Muscle of leg (tissue), 11 donors: ENCODE measurements around the gene UXS1. TPM values are rescaled to one million over a fixed set of nuclear protein-coding genes. Genes with fewer than 3 reads are reported as not detected.

ENCODE experiments used
- DNase-seq: peaks from one replicate; pipeline ENCODE4 v3.0.0; 2013
- H3K27ac ChIP-seq: one replicate; pipeline ENCODE4 v1.5.1; 2013; ENCODE audit warnings: mild to moderate bottlenecking, low read length, control low read depth
- H3K27me3 ChIP-seq: one replicate; pipeline ENCODE4 v1.6.1; 2013; ENCODE audit warnings: low read length; ENCODE audit not compliant: control insufficient read depth, insufficient read depth
- H3K36me3 ChIP-seq: one replicate; pipeline ENCODE4 v1.6.1; 2013; ENCODE audit warnings: low read length; ENCODE audit not compliant: control insufficient read depth, insufficient read depth
- H3K4me1 ChIP-seq: one replicate; pipeline ENCODE4 v1.6.1; 2013; ENCODE audit warnings: low read length; ENCODE audit not compliant: control insufficient read depth, insufficient read depth
- H3K4me3 ChIP-seq: one replicate; pipeline ENCODE4 v1.5.1; 2013; ENCODE audit warnings: low read length, control low read depth
- H3K9me3 ChIP-seq: replicated peaks from 2 replicates; pipeline ENCODE4 v1.6.1; 2013; ENCODE audit warnings: low read depth, low read length; ENCODE audit not compliant: control insufficient read depth
- WGBS: methylation state at CpG from one replicate; pipeline ENCODE4 v1.1.5; 2013; ENCODE audit warnings: missing lambda C conversion rate; ENCODE audit not compliant: insufficient coverage; 5-methylcytosine and 5-hydroxymethylcytosine counted together
- polyA plus RNA-seq, 8 donors: library from polyadenylated mRNA; unstranded; fragments of 120-200 nt; gene quantifications; one replicate each; pipeline versions ENCODE4 v1.2.1 to v1.2.3, GENCODE V29; 2013; ENCODE audit warnings: inconsistent platforms in 1 of 8, low replicate concordance in 1 of 8; ENCODE audit not compliant: insufficient read length in 8 of 8, insufficient read depth in 1 of 8
- total RNA-seq: library from RNA; stranded (reverse); fragments of 120-200 nt; gene quantifications from one replicate; pipeline ENCODE4 v1.2.4, GENCODE V29; 2013

UXS1 gene
- total and polyA plus RNA-seq, 9 donors: 31.0 to 42.7 (median 34.9) TPM

GRCh38 chr2:106181064-106181463 is 13.0 kb downstream of the UXS1 start:
- Histone ChIP-seq H3K4me1 (peaks cover 3% of the 10 kb centered on the region), H3K4me3 (no peak overlapping the region), H3K9me3 (no peaks in the 10 kb centered on the region), H3K27ac (no peak overlapping the region), H3K36me3 (no peaks in the 10 kb centered on the region), H3K27me3 (no peaks in the 10 kb centered on the region)
- WGBS: 95% methylated on average over 9 of the region's 10 CpGs
- DNase-seq: no peak

- Histone ChIP-seq H3K4me1 (peaks cover 3% of the 10 kb centered on the region), H3K36me3 (no peaks in the 10 kb centered on the region), H3K9me3 (no peaks in the 10 kb centered on the region), H3K27ac (no peak overlapping the region), H3K27me3 (no peaks in the 10 kb centered on the region), H3K4me3 (no peak overlapping the region)
- DNase-seq: no peak
- no CpG with 5 or more reads among the region's 5 CpGs for WGBS
Measured at GRCh38 chr2:106180602-106181001, 13.5 kb downstream of the UXS1 start.

GRCh38 chr2:106178716-106179115 is 15.4 kb downstream of the UXS1 start:
- Histone ChIP-seq H3K27ac (no peak overlapping the region), H3K36me3 (no peaks in the 10 kb centered on the region), H3K9me3 (no peaks in the 10 kb centered on the region), H3K27me3 (no peaks in the 10 kb centered on the region), H3K4me3 (no peak overlapping the region), H3K4me1 (peaks cover 13% of the 10 kb centered on the region)
- WGBS: 95% methylated on average over 6 of the region's 7 CpGs
- DNase-seq: no peak

GRCh38 chr2:106177581-106177980 is 16.5 kb downstream of the UXS1 start:
- Histone ChIP-seq H3K27me3 (no peaks in the 10 kb centered on the region), H3K4me1 (peaks cover 12% of the 10 kb centered on the region), H3K9me3 (no peaks in the 10 kb centered on the region), H3K4me3 (no peak overlapping the region), H3K36me3 (no peaks in the 10 kb centered on the region), H3K27ac (no peak overlapping the region)
- no peak for DNase-seq
- WGBS: 100% methylated on average over 4 of the region's 4 CpGs

- DNase-seq: no peak
- H3K27ac ChIP-seq: no peak overlapping the region
- H3K36me3 ChIP-seq: no peaks in the 10 kb centered on the region
Measured at GRCh38 chr2:106176446-106177099, 17.5 kb downstream of the UXS1 start.

GRCh38 chr2:106175086-106175850 is 18.8 kb downstream of the UXS1 start:
- H3K27me3 ChIP-seq: no peaks in the 10 kb centered on the region
- WGBS: 78% methylated on average over 4 of the region's 7 CpGs
- no peak overlapping the region for H3K4me3 ChIP-seq
- no peak for DNase-seq
- no peaks in the 10 kb centered on the region for H3K36me3 ChIP-seq
- no peaks in the 10 kb centered on the region for H3K9me3 ChIP-seq
- no peak overlapping the region for H3K27ac ChIP-seq
- peaks cover 10% of the 10 kb centered on the region for H3K4me1 ChIP-seq

More at GRCh38 chr2:106176446-106177099, 17.5 kb downstream of the UXS1 start:
- Histone ChIP-seq H3K9me3 (no peaks in the 10 kb centered on the region), H3K4me3 (no peak overlapping the region), H3K4me1 (peaks cover 10% of the 10 kb centered on the region), H3K27me3 (no peaks in the 10 kb centered on the region)
- WGBS: 61% methylated on average over 9 of the region's 9 CpGs

GRCh38 chr2:106174056-106174455 is 20.0 kb downstream of the UXS1 start:
- WGBS: 76% methylated on average over 5 of the region's 7 CpGs
- Histone ChIP-seq H3K4me1 (peaks cover 10% of the 10 kb centered on the region), H3K27me3 (no peaks in the 10 kb centered on the region), H3K36me3 (no peaks in the 10 kb centered on the region), H3K27ac (no peak overlapping the region), H3K4me3 (no peak overlapping the region), H3K9me3 (no peaks in the 10 kb centered on the region)
- no peak for DNase-seq

GRCh38 chr2:106172649-106173048 is 21.5 kb downstream of the UXS1 start:
- Histone ChIP-seq H3K27ac (no peak overlapping the region), H3K36me3 (no peaks in the 10 kb centered on the region), H3K4me1 (peaks cover 10% of the 10 kb centered on the region), H3K4me3 (no peak overlapping the region), H3K27me3 (no peaks in the 10 kb centered on the region), H3K9me3 (no peaks in the 10 kb centered on the region)
- 100% methylated on average over 2 of the region's 2 CpGs for WGBS
- DNase-seq: no peak

- no CpG with 5 or more reads among the region's 2 CpGs for WGBS
Measured at GRCh38 chr2:106168657-106169056, 25.4 kb downstream of the UXS1 start.

GRCh38 chr2:106167067-106167466 is 27.0 kb downstream of the UXS1 start:
- no peak overlapping the region for H3K4me3 ChIP-seq
- WGBS: 61% methylated on average over 2 of the region's 5 CpGs
- DNase-seq: no peak
- no peaks in the 10 kb centered on the region for H3K9me3 ChIP-seq
- no peaks in the 10 kb centered on the region for H3K4me1 ChIP-seq
- H3K27me3 ChIP-seq: no peaks in the 10 kb centered on the region
- no peak overlapping the region for H3K27ac ChIP-seq
- peaks cover 8% of the 10 kb centered on the region for H3K36me3 ChIP-seq

More at GRCh38 chr2:106168657-106169056, 25.4 kb downstream of the UXS1 start:
- H3K4me3 ChIP-seq: no peak overlapping the region
- no peaks in the 10 kb centered on the region for H3K27me3 ChIP-seq
- no peaks in the 10 kb centered on the region for H3K4me1 ChIP-seq
- H3K27ac ChIP-seq: no peak overlapping the region
- H3K9me3 ChIP-seq: no peaks in the 10 kb centered on the region
- DNase-seq: no peak
- H3K36me3 ChIP-seq: peaks cover 4% of the 10 kb centered on the region
